ENCODE data around the gene AXDND1. TPM values are rescaled to one million over a fixed set of nuclear protein-coding genes. Genes with fewer than 3 reads are reported as not detected.

The AXDND1 gene
- total RNA-seq, 1 experiment from 2014 or later = 0.48 TPM

DNA sequence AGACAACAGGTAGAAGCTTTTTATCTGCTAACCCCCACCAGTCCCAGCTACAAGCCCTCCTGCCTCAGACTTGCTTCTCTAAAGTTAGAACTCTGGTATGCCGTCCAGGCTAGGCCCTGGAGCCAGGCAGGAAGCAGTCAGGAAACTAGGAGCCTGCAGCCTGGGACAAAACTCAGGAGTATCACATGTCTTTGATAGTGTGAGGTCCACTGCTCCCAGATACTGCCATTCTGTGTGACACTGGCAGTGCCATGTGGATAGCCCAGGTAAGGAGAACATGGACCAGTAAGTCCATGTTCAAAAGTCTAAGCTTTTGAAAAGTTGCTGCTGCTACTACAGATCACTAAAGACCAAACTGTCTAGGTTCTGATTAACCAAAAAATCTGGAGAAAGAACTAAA lies 164.6 kb downstream of the AXDND1 start:
- WGBS (ENCODE audit: extremely low coverage, insufficient read length, low lambda C conversion rate) = no CpG with 5 or more reads among the region's 1 CpG
- H3K4me2 ChIP-seq (ENCODE audit: insufficient read depth, insufficient read length, low read length) = no peak overlapping the region
- no peak overlapping the region for H4K5ac ChIP-seq (ENCODE audit: insufficient read length, low read depth, low read length)
- no peak overlapping the region for H2BK120ac ChIP-seq (ENCODE audit: low read depth, low read length, poor library complexity, severe bottlenecking)
- H2BK15ac ChIP-seq (ENCODE audit: low read depth, low read length) = no peak overlapping the region
- no peak overlapping the region for H3T11ph ChIP-seq (ENCODE audit: low read length)
- H3K23me2 ChIP-seq (ENCODE audit: insufficient read length, low read depth, low read length, poor library complexity, severe bottlenecking) = no peaks in the 10 kb centered on the region
- H3K4me1 Mint-ChIP-seq = peaks cover 32 to 35% of the 10 kb centered on the region in 2 experiments
- no peaks in the 10 kb centered on the region for H3K27me3 ChIP-seq (ENCODE audit: insufficient read depth, low read length)
- H3K27me3 Mint-ChIP-seq (ENCODE audit: low read depth) = peaks cover 13% of the 10 kb centered on the region
- H3K56ac ChIP-seq (ENCODE audit: insufficient read length, low read depth, low read length) = no peak overlapping the region
- no peak overlapping the region for H4K8ac ChIP-seq (replicated peaks; ENCODE audit: insufficient read length, low read depth, low read length)
- H3K79me1 ChIP-seq (ENCODE audit: insufficient read depth, low read depth, low read length, poor library complexity, severe bottlenecking) = no peaks in the 10 kb centered on the region
- no peak overlapping the region; a peak in 1 of 5 replicates for H3K4me3 Mint-ChIP-seq
- peaks cover 4 to 10% of the 10 kb centered on the region in 2 experiments for H3K9me3 Mint-ChIP-seq
- H3K23ac ChIP-seq (ENCODE audit: insufficient read length, low read depth, low read length) = no peak overlapping the region
- H3K14ac ChIP-seq (ENCODE audit: insufficient read depth, low read length) = no peak overlapping the region
- no peak for TF ChIP-seq CTCF (conservative IDR thresholded peaks at IDR 0.05)
- no peak overlapping the region for H2BK5ac ChIP-seq (ENCODE audit: insufficient read length, low read length)
- H3K9ac ChIP-seq (ENCODE audit: extremely low read depth, insufficient read length, low read length) = no peak overlapping the region
- H3K4me1 ChIP-seq (ENCODE audit: insufficient read depth, low read length) = peaks cover 8% of the 10 kb centered on the region
- no peak overlapping the region for H3K4ac ChIP-seq (ENCODE audit: low read depth, low read length)
- no peak overlapping the region for H2BK20ac ChIP-seq (ENCODE audit: low read depth, low read length, poor library complexity, severe bottlenecking)
- H3K9me3 ChIP-seq (ENCODE audit: control insufficient read depth, low read depth, low read length) = no peaks in the 10 kb centered on the region
- H2BK12ac ChIP-seq (ENCODE audit: insufficient read length, low read depth, low read length) = no peak overlapping the region
- peak overlapping the region in 2 of 3 experiments; percentile 59 to 98; a peak in 3 of 7 replicates for H3K27ac Mint-ChIP-seq
- DNase-seq = no peak
- H3K36me3 Mint-ChIP-seq (ENCODE audit: insufficient read depth in 1 of 3, low read depth in 3 of 3) = peaks cover 0 to 15% (median 0%) of the 10 kb centered on the region in 3 experiments; a peak in 3 of 7 replicates
- no peak overlapping the region for H3K27ac ChIP-seq (ENCODE audit: insufficient read length, low read depth, low read length)
- no peak overlapping the region for H2AK5ac ChIP-seq (ENCODE audit: insufficient read length, low read length)
- H4K20me1 ChIP-seq (ENCODE audit: control insufficient read depth, insufficient read depth, insufficient read length) = no peaks in the 10 kb centered on the region
- no peak overlapping the region for H2AFZ ChIP-seq (ENCODE audit: low read length)
- H4K91ac ChIP-seq (ENCODE audit: insufficient read length, low read depth, low read length) = no peak overlapping the region
- no peak overlapping the region for H3K18ac ChIP-seq (ENCODE audit: insufficient read length, low read depth, low read length)
- no peaks in the 10 kb centered on the region for H3K79me2 ChIP-seq (ENCODE audit: insufficient read depth, low read length)
